H1 (cell line): ENCODE measurements around the gene ZNF155.

ENCODE experiments used
- BRCA1 ChIP-seq: IDR thresholded peaks from 2 replicates; pipeline ENCODE4 v1.6.1; 2012; ENCODE audit warnings: low read depth, low read length, improper control_type of control experiment
- CHD1 ChIP-seq: IDR thresholded peaks from 2 replicates; pipeline ENCODE4 v1.6.1; 2012; ENCODE audit warnings: low read depth, low read length, improper control_type of control experiment
- CTBP2 ChIP-seq: IDR thresholded peaks from 2 replicates; pipeline ENCODE4 v1.7.0; 2011; ENCODE audit warnings: borderline replicate concordance, mild to moderate bottlenecking, moderate library complexity, mixed read lengths, low read length; ENCODE audit not compliant: insufficient read depth, insufficient read length
- CTCF ChIP-seq, 3 experiments: IDR thresholded peaks; 1 replicate in 2 of 3; 2 replicates in 1 of 3; pipeline versions ENCODE4 v1.5.1 to v1.6.1; 2011; ENCODE audit warnings: low read length in 3 of 3, mild to moderate bottlenecking in 3 of 3, inconsistent platforms in 2 of 3, low read depth in 1 of 3, moderate library complexity in 1 of 3; ENCODE audit not compliant: insufficient read depth in 1 of 3; ENCODE audit errors: control extremely low read depth in 1 of 3
- EZH2 ChIP-seq: fragments of 200-600 bp; sonication (generic); IDR thresholded peaks from 2 replicates; pipeline ENCODE4 v1.7.1; 2012; ENCODE audit warnings: low read depth, mild to moderate bottlenecking, moderate library complexity, low read length, inconsistent platforms; ENCODE audit not compliant: severe bottlenecking
- POLR2A ChIP-seq, 2 experiments: IDR thresholded peaks; 1 replicate in 1 of 2; 2 replicates in 1 of 2; pipeline ENCODE4 v1.6.1; 2011; ENCODE audit warnings: low read depth in 2 of 2, low read length in 2 of 2, mild to moderate bottlenecking in 2 of 2; ENCODE audit errors: control extremely low read depth in 1 of 2
- RXRA ChIP-seq: IDR thresholded peaks from 2 replicates; pipeline ENCODE4 v1.6.1; 2011; ENCODE audit warnings: low read depth, mild to moderate bottlenecking, low read length, moderate library complexity; ENCODE audit not compliant: insufficient read depth
- SIRT6 ChIP-seq: IDR thresholded peaks from one replicate; pipeline ENCODE4 v1.7.1; 2012; ENCODE audit warnings: low read length, inconsistent platforms
- TEAD4 ChIP-seq: IDR thresholded peaks from 2 replicates; pipeline ENCODE4 v1.6.1; 2012; ENCODE audit warnings: low read depth, low read length, inconsistent platforms, mixed read lengths
- ZNF274 ChIP-seq: IDR thresholded peaks from 2 replicates; pipeline ENCODE4 v1.7.0; 2012; ENCODE audit warnings: low read length, borderline replicate concordance; ENCODE audit errors: extremely low read depth

DNA sequence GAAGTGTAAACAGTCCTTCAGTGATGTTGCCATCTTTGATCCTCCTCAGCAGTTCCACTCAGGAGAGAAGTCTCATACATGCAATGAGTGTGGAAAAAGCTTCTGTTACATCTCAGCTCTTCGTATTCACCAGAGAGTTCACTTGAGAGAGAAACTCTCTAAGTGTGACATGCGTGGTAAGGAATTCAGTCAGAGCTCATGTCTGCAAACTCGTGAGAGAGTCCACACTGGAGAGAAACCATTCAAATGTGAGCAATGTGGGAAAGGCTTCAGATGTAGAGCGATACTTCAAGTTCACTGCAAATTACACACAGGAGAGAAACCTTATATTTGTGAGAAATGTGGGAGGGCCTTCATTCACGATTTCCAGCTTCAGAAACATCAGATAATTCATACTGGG lies 26.5 kb downstream of the ZNF155 start:
- TF ChIP-seq EZH2 (no peak), POLR2A (IDR thresholded peaks at IDR 0.05; ENCODE audit: control extremely low read depth in 1 of 2, low read depth in 2 of 2, low read length in 2 of 2) (no peak), CTBP2 (no peak), CTCF (IDR thresholded peaks at IDR 0.05; ENCODE audit: control extremely low read depth in 1 of 3, insufficient read depth in 1 of 3, low read depth in 1 of 3, low read length in 3 of 3) (no peak), ZNF274 (no peak), RXRA (no peak), CHD1 (no peak), SIRT6 (no peak), BRCA1 (no peak), TEAD4 (no peak)
